ENCODE results near the gene TMEM37. TPM values are rescaled to one million over a fixed set of nuclear protein-coding genes. Genes with fewer than 3 reads are reported as not detected.

Gene TMEM37
- total RNA-seq, 5 donors from 2014 or later (not counting 1 experiment from before 2014, with no cell fraction given) = 0.44 to 0.60 TPM; not detected in 3

GRCh38 chr2:119431976-119432850 is 559 bp downstream of the TMEM37 start:
- ChIA-PET CTCF (no interaction called here), POLR2A (no interaction called here)
- H3K27ac ChIP-seq (ENCODE audit: low read length) = no peak overlapping the region
- peaks cover 47 to 76% of the 10 kb centered on the region in 2 donors for H3K27me3 Mint-ChIP-seq
- H3K27ac Mint-ChIP-seq = no peak overlapping the region
- H3K4me3 ChIP-seq (ENCODE audit: control insufficient read depth in 1 of 2, extremely low read depth in 1 of 2, low read length in 1 of 2) = peak overlapping the region in 1 of 2 donors; percentile 55
- H3K4me3 Mint-ChIP-seq = peak overlapping the region; percentile 50 to 72 (median 62)
- 8% methylated on average over 39 of the region's 53 CpGs for WGBS (ENCODE audit: insufficient coverage)
- H3K36me3 ChIP-seq (ENCODE audit: control insufficient read depth in 2 of 2, extremely low read depth in 1 of 2, insufficient read depth in 1 of 2, low read length in 1 of 2) = no peaks in the 10 kb centered on the region
- H3K9me3 ChIP-seq = no peaks in the 10 kb centered on the region
- DNase-seq = no peak
- peak in 2 of 4 experiments; percentile 8 to 25 for ATAC-seq (replicated peaks in 1 of 4)
- H3K4me1 Mint-ChIP-seq = peaks cover 6 to 12% (median 10%) of the 10 kb centered on the region in 3 donors
- H3K4me1 ChIP-seq (ENCODE audit: control insufficient read depth in 1 of 2, extremely low read depth in 1 of 2, insufficient read depth in 2 of 2, low read length in 2 of 2) = peaks cover 0 to 12% of the 10 kb centered on the region in 2 experiments
- H3K27me3 ChIP-seq (replicated peaks in 1 of 2; ENCODE audit: control insufficient read depth in 2 of 2, extremely low read depth in 1 of 2, insufficient read depth in 2 of 2, low read length in 1 of 2) = peaks cover 0 to 70% of the 10 kb centered on the region in 2 experiments
- no peaks in the 10 kb centered on the region for H3K36me3 Mint-ChIP-seq
- no peaks in the 10 kb centered on the region for H3K9me3 Mint-ChIP-seq

- peak overlapping the region in 1 of 3 donors; percentile 72 for H3K4me3 Mint-ChIP-seq
- WGBS (ENCODE audit: insufficient coverage) = 85% methylated on average over 5 of the region's 17 CpGs
These were observed 1.3 kb downstream of the TMEM37 start for GRCh38 chr2:119432851-119433522.

GRCh38 chr2:119433636-119434327 is 2.1 kb downstream of the TMEM37 start:
- Mint-ChIP-seq H3K27ac (no peak overlapping the region), H3K36me3 (no peaks in the 10 kb centered on the region), H3K9me3 (no peaks in the 10 kb centered on the region), H3K4me1 (peaks cover 6 to 12% (median 10%) of the 10 kb centered on the region in 3 donors), H3K4me3 (no peak overlapping the region), H3K27me3 (peaks cover 41 to 70% of the 10 kb centered on the region in 2 donors)
- no peak for ATAC-seq (replicated peaks in 1 of 4)
- H3K36me3 ChIP-seq (ENCODE audit: control insufficient read depth in 2 of 2, extremely low read depth in 1 of 2, insufficient read depth in 1 of 2, low read length in 1 of 2) = no peaks in the 10 kb centered on the region
- 83% methylated on average over 1 of the region's 10 CpGs for WGBS (ENCODE audit: insufficient coverage)
- H3K4me1 ChIP-seq (ENCODE audit: control insufficient read depth in 1 of 2, extremely low read depth in 1 of 2, insufficient read depth in 2 of 2, low read length in 2 of 2) = peaks cover 0 to 12% of the 10 kb centered on the region in 2 experiments
- no peak for DNase-seq
- H3K27ac ChIP-seq (ENCODE audit: low read length) = no peak overlapping the region
- no peak overlapping the region for H3K4me3 ChIP-seq (ENCODE audit: control insufficient read depth in 1 of 2, extremely low read depth in 1 of 2, low read length in 1 of 2)
- H3K9me3 ChIP-seq = no peaks in the 10 kb centered on the region
- CTCF ChIA-PET = no interaction called here
- H3K27me3 ChIP-seq (replicated peaks in 1 of 2; ENCODE audit: control insufficient read depth in 2 of 2, extremely low read depth in 1 of 2, insufficient read depth in 2 of 2, low read length in 1 of 2) = peaks cover 0 to 75% of the 10 kb centered on the region in 2 experiments
- POLR2A ChIA-PET = no interaction called here

More at GRCh38 chr2:119432851-119433522, 1.3 kb downstream of the TMEM37 start:
- Histone ChIP-seq H3K4me3 (ENCODE audit: control insufficient read depth in 1 of 2, extremely low read depth in 1 of 2, low read length in 1 of 2) (no peak overlapping the region), H3K36me3 (ENCODE audit: control insufficient read depth in 2 of 2, extremely low read depth in 1 of 2, insufficient read depth in 1 of 2, low read length in 1 of 2) (no peaks in the 10 kb centered on the region), H3K27me3 (replicated peaks in 1 of 2; ENCODE audit: control insufficient read depth in 2 of 2, extremely low read depth in 1 of 2, insufficient read depth in 2 of 2, low read length in 1 of 2) (peaks cover 0 to 73% of the 10 kb centered on the region in 2 experiments), H3K27ac (ENCODE audit: low read length) (no peak overlapping the region), H3K4me1 (ENCODE audit: control insufficient read depth in 1 of 2, extremely low read depth in 1 of 2, insufficient read depth in 2 of 2, low read length in 2 of 2) (peaks cover 0 to 12% of the 10 kb centered on the region in 2 experiments), H3K9me3 (no peaks in the 10 kb centered on the region)
- peaks cover 40 to 71% of the 10 kb centered on the region in 2 donors for H3K27me3 Mint-ChIP-seq
- no peaks in the 10 kb centered on the region for H3K9me3 Mint-ChIP-seq
- DNase-seq (no peak), ATAC-seq (replicated peaks in 1 of 4) (no peak)
- ChIA-PET POLR2A (no interaction called here), CTCF (no interaction called here)
- H3K4me1 Mint-ChIP-seq = peaks cover 6 to 12% (median 10%) of the 10 kb centered on the region in 3 donors
- no peak overlapping the region for H3K27ac Mint-ChIP-seq
- no peaks in the 10 kb centered on the region for H3K36me3 Mint-ChIP-seq

DNA sequence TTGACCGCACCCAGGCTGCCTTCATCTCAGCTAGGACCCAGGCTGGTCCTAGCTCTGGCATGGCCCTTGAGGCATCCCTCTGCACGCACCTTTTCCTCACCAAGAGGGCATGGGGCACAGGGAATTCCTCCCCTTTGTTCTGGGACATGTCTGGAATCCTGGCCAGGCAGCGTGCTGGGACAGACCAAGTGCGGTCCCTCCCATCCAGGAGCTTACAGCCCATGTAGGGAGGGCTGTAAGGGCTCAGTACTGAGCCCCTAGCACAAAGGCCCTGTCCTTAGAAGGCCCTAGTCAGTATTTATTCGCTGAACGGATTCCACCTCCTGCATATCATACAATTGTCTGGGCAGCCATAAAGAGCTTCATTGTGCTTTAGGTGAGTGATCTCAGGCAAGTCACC is 3.0 kb downstream of the TMEM37 start:
- Mint-ChIP-seq H3K27me3 (peaks cover 38 to 65% of the 10 kb centered on the region in 2 donors), H3K27ac (no peak overlapping the region), H3K4me1 (peaks cover 6 to 12% (median 10%) of the 10 kb centered on the region in 3 donors), H3K9me3 (no peaks in the 10 kb centered on the region), H3K4me3 (no peak overlapping the region), H3K36me3 (no peaks in the 10 kb centered on the region)
- POLR2A ChIA-PET = no interaction called here
- no peaks in the 10 kb centered on the region for H3K36me3 ChIP-seq (ENCODE audit: control insufficient read depth in 2 of 2, extremely low read depth in 1 of 2, insufficient read depth in 1 of 2, low read length in 1 of 2)
- H3K27me3 ChIP-seq (replicated peaks in 1 of 2; ENCODE audit: control insufficient read depth in 2 of 2, extremely low read depth in 1 of 2, insufficient read depth in 2 of 2, low read length in 1 of 2) = peaks cover 0 to 74% of the 10 kb centered on the region in 2 experiments
- no peaks in the 10 kb centered on the region for H3K9me3 ChIP-seq
- H3K27ac ChIP-seq (ENCODE audit: low read length) = no peak overlapping the region
- WGBS (ENCODE audit: insufficient coverage) = 100% methylated on average over 2 of the region's 6 CpGs
- ATAC-seq (replicated peaks in 1 of 4) (no peak), DNase-seq (no peak)
- no peak overlapping the region for H3K4me3 ChIP-seq (ENCODE audit: control insufficient read depth in 1 of 2, extremely low read depth in 1 of 2, low read length in 1 of 2)
- CTCF ChIA-PET = interaction anchor here in 1 of 2 donors (0.7 kb wide), 1 partner anchor 39 kb away, joined by 3 read pairs; no protein-coding TSS in a partner anchor
- peaks cover 0 to 12% of the 10 kb centered on the region in 2 experiments for H3K4me1 ChIP-seq (ENCODE audit: control insufficient read depth in 1 of 2, extremely low read depth in 1 of 2, insufficient read depth in 2 of 2, low read length in 2 of 2)

DNA sequence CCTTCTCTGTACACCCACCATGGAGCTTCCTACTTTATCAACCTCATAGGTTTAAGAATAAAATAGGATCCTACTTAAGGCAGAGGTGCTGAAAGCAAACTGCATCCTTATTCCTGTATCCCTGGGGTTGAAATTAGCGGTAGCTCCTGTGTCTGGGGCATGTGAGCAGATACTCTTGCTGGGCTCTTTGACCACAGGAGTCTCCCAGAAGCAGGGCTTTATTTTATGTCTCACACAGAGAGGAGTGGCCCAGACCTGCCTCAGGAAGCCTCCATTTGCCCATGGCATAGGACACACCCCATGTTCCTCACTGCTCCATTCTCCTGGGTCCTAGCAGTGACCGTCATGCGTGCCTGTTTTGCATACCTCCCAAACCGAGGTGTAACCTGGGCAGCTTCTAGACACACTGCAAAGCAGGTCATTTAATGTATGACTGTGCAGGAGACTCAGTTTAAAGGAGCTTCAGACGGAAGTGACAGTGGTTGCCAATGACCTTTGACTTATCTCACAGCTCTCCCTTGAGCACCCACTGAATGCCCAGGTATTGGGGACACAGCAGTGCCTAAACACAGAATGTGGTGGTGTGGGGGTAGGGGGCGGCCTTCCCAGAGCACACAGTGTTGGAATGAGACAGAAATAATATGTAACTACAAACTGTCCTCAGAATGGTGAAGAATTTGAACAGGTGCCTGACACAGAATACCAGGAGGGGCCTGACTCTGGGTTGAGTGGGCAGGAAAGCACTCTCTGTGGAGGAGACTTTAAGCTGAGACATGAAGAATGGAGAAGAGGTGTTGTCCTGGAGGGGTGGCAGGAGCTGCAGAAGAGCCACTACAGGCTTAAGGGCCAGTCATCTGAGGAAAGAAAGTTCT is 3.7 kb downstream of the TMEM37 start:
- ChIA-PET CTCF (no interaction called here), POLR2A (no interaction called here)

More for the DNA sequence above, 3.7 kb downstream of the TMEM37 start:
- H3K4me1 Mint-ChIP-seq = peaks cover 6 to 12% (median 10%) of the 10 kb centered on the region in 3 donors
- H3K4me3 Mint-ChIP-seq = no peak overlapping the region
- Histone ChIP-seq H3K27me3 (replicated peaks in 1 of 2; ENCODE audit: control insufficient read depth in 2 of 2, extremely low read depth in 1 of 2, insufficient read depth in 2 of 2, low read length in 1 of 2) (peaks cover 0 to 74% of the 10 kb centered on the region in 2 experiments), H3K36me3 (ENCODE audit: control insufficient read depth in 2 of 2, extremely low read depth in 1 of 2, insufficient read depth in 1 of 2, low read length in 1 of 2) (no peaks in the 10 kb centered on the region), H3K4me3 (ENCODE audit: control insufficient read depth in 1 of 2, extremely low read depth in 1 of 2, low read length in 1 of 2) (no peak overlapping the region), H3K9me3 (no peaks in the 10 kb centered on the region), H3K27ac (ENCODE audit: low read length) (no peak overlapping the region), H3K4me1 (ENCODE audit: control insufficient read depth in 1 of 2, extremely low read depth in 1 of 2, insufficient read depth in 2 of 2, low read length in 2 of 2) (peaks cover 0 to 12% of the 10 kb centered on the region in 2 experiments)
- no peaks in the 10 kb centered on the region for H3K36me3 Mint-ChIP-seq
- peaks cover 33 to 61% of the 10 kb centered on the region in 2 donors for H3K27me3 Mint-ChIP-seq
- DNase-seq = no peak
- 79% methylated on average over 4 of the region's 6 CpGs for WGBS (ENCODE audit: insufficient coverage)
- H3K9me3 Mint-ChIP-seq = no peaks in the 10 kb centered on the region
- H3K27ac Mint-ChIP-seq = no peak overlapping the region
- no peak for ATAC-seq (replicated peaks in 1 of 4)

All from T-cell (primary cell).